HG03064 (cell line): ENCODE measurements around the gene ZC3H13.

Experiments used
- ATAC-seq: cut with Tn5 transposase; IDR thresholded peaks from one replicate; pipeline ENCODE4 v1.9.1; 2021; ENCODE audit warnings: low read depth; ENCODE audit not compliant: unreplicated experiment

Gene ZC3H13

GRCh38 chr13:45909673-45910072 is 142.9 kb downstream of the ZC3H13 start:
- no peak for ATAC-seq

DNA sequence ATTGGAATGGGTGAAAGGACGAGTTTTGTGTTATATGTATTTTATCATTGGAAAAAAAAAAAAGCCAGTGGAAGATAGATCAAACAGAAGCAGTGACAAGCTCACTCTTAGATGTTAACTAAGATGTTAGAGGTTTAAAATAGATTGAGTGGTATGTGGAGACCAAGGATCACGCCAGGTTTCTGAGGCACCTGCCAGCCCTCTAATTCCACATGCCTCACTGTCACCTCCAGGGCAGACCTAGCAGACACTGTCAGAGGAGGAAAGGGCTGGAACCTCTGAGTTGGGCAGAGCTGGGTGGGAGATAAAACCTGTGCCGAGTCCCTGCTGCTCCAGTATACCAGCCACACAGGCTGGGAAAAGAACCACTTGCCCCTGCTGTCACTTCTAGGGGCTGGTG is 143.5 kb downstream of the ZC3H13 start:
- no peak for ATAC-seq

DNA sequence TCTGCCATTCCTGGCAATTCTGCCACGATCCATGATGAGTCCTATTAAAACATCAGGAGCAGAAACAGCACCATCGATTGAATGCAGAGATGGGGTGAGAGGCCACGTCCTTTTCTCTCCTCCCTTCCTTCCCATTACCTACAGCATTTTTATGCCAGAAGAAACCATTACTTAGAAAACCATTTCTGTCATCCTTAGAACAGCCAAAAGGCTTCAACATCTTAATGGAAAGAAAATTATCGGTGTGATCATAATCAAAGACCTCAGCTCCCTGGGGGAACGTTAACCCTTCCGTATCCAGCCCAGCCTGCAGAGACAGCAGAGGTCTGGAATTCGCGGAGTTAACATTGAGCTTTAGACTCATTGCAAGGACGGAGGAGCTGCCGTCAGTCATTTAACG is 145.0 kb downstream of the ZC3H13 start:
- no peak for ATAC-seq
